ENCODE results near the gene OR13C5.
"Not testable (repeated sequence)": the region's sequence is repeated elsewhere in the genome, so short reads cannot be mapped to it uniquely, and the experiment has no call there.

OR13C5 gene

GRCh38 chr9:104599313-104599712, at the start of gene OR13C5:
TSS of gene OR13C5 (minus strand) at chr9:104599413. CDS start at chr9:104599413, 0 bp downstream.
- DNase-seq (ENCODE audit: low spot score), result not testable (repeated sequence)

GRCh38 chr9:104635456-104635855, 36.2 kb upstream of the OR13C5 start:
- no peak for DNase-seq (ENCODE audit: low spot score)

- no peak for DNase-seq (ENCODE audit: low spot score)
Measured at GRCh38 chr9:104633976-104634520, 34.8 kb upstream of the OR13C5 start.

- not testable (repeated sequence) for DNase-seq (ENCODE audit: low spot score)
Measured at GRCh38 chr9:104625964-104626363, 26.8 kb upstream of the OR13C5 start.

DNA sequence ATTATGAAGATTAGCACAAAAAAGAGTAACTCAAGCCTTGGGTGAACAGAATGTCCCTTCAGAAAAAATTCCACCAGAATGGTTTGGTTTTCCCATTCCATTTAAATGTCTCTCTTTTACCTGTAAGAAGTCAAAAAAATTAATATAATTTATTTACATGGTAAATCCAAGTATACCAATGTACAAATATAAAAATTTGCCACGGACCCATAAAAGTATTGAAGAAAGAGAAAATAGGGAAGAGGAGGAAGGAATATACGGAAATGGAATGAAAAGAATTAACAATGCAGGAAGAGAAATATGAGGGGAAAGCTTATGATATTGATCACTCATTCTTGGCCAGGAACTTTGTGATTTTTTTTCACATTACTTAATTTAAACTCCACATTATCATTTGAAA, 18.9 kb upstream of the OR13C5 start, which contains the start of gene OR13C9:
Gene OR13C9, minus strand, starts transcription at position 101 of the 400 bp plus-strand sequence. Its CDS starts 0 bp downstream, at position 101.
- no peak for DNase-seq (ENCODE audit: low spot score)

- DNase-seq (ENCODE audit: low spot score), result no peak
Measured at GRCh38 chr9:104617418-104617817, 18.2 kb upstream of the OR13C5 start.

GRCh38 chr9:104611213-104611612, 12.0 kb upstream of the OR13C5 start:
- DNase-seq (ENCODE audit: low spot score), result no peak

DNA sequence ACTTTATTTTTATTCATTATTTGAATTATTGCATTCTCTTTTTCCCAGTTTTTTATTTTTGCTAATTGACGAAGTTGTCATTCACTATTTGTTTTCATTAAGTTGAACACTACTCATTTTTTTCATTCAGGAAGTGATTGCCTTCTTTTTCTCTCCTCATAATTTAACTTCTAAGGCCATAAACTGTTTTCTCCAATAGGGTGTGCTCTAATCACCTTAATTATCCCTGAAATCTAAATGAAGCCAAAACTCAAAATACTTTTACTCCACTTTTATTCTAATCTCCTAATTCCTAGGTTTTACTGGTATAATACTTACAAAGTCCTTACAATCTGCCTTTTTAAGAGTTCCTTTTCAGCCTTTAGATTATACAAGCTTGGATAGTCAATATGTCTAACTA, 9.1 kb upstream of the OR13C5 start:
- DNase-seq (ENCODE audit: low spot score), result no peak

DNA sequence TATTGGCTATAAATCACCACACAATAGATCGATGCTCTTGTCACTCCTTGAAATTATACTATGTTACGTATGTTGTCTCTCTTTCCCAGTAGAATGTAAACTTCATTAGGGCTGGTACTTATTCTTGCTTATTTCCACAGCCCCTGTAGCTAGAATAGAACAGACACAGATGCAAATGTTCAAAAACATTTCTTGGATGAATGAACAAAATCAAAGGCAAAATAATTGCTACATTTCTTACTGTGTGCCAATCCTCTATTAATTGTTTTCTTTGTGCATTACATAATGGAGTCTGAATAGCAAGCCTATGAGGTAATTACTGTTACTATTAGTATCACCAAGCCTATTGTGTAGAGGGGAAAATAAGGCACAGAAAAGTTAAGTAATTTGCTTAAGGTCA, 6.9 kb upstream of the OR13C5 start:
- no peak for DNase-seq (ENCODE audit: low spot score)

DNA sequence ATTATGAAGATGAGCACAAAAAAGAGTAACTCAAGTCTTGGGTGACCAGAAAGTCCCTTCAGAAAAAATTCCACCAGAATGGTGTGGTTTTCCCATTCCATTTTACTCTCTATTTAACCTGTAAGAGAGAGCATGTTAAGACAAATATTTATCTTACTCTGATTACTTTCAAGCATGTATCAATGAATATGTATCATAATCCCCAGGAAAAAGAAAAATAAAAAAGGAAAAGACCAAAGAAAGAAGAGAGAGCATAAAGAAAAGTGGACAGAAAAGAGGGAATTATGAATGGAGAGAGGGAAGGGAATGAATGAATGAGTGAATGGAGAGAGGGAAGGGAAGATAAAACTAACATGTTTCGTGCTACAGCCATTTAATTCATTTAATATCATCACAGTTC, 6.3 kb upstream of the OR13C5 start, which contains the start of gene OR13C2:
Gene OR13C2, minus strand, starts transcription at position 101 of the 400 bp plus-strand sequence. Its CDS starts 0 bp downstream, at position 101.
- DNase-seq (ENCODE audit: low spot score), result not testable (repeated sequence)

DNA sequence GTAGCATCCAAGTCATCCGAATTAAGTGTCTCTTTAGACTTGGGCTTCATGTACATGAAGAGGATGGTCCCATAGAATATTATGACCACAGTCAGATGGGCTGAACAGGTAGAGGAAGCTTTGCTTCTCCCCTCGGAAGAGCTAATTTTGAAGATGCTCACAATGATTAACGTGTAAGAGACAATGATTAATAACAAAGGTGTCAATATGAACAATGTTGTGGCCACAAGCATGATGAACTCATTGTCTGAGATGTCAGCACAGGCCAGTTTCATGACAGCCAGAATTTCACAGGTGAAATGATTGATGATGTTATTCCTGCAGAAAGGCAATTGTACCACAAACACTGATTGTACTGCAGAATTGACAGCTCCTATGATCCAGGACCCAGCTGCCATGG, 5.6 kb upstream of the OR13C5 start:
- no peak for DNase-seq (ENCODE audit: low spot score)

DNA sequence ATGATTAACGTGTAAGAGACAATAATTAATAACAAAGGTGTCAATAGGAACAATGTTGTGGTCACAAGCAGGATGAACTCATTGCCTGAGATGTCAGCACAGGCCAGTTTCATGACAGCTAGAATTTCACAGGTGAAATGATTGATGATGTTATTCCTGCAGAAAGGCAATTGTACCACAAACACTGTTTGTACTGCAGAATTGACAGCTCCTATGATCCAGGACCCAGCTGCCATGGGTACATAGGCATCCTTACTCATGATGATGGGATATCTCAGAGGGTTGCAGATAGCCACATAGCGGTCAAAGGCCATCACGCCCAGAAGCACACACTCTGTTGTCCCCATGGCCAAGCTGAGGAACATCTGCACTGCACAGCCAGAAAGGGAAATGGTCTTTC, 464 bp downstream of the OR13C5 start:
- not testable (repeated sequence) for DNase-seq (ENCODE audit: low spot score)

DNA sequence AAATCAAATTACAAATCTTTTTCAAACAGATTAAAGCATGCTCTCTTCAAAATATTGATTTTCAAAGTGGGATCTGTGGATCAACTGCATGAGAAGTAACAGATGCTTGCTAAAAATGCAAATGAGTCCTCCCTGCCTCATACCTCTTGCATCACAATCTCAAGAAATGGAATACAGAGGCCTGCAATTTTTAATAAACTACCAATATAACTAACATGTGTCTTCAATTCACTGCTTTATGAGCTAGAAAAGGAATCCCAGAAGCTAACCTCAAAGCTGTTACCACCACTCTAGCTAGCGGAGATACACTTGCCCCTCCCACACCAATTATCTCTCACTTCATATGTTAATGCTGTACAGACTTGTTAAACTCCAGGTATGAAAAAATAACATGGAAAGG, 9.6 kb downstream of the OR13C5 start:
- no peak for DNase-seq (ENCODE audit: low spot score)

DNA sequence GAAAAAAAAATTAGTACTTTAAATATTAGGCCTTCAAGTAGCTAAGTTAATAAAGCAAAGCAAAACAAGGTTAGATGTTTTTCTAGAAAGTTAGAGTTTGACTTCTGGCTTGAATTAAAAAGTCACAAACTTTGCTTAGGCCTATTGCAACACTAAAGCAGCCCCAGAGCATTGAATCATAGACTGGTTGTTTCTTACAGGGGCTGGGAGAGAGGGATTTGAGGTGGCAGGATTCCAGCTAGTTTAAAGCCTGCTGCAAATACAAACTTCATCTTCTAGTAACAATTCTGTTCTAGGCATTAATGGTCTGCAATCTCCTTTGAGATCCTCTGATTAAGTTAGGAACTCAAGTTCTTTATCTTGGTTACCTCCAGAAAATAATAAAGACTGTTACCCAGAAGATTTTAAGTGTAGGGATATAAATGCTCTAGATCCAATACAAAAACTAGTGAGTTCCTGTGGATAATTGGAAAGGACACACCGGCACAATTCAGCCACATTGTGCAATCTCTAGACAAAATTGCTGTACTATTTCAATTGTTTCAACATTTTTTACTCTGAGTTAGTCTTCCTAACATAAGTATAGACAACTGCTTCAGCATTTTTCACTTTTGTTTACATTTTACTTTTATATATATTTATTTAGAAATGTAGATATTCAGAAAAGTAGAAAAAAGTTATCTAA, 12.6 kb downstream of the OR13C5 start:
- DNase-seq (ENCODE audit: low spot score), result no peak

DNA sequence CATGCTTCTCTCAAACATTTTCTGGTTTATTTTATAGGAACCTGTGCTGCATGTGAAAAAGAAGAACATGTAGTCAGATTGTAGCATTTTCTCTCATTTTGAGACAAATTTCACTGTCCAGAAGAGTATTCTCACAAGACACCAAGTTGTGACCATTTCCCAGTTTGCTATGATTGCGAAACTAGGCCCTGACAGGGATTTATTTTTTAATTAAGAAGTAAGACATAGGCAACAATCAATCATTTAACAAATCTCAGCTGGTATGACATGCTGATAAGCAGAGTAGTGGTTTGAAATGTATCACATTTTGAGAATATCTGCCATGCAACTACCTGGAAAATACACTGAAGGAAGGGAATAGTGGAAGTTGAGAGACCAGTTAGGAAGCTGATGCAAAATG, 18.7 kb downstream of the OR13C5 start:
- no peak for DNase-seq (ENCODE audit: low spot score)

- no peak for DNase-seq (ENCODE audit: low spot score)
Measured at GRCh38 chr9:104577263-104577662, 21.9 kb downstream of the OR13C5 start.

- no peak for DNase-seq (ENCODE audit: low spot score)
Measured at GRCh38 chr9:104575456-104575855, 23.8 kb downstream of the OR13C5 start.

GRCh38 chr9:104572612-104573011, 26.6 kb downstream of the OR13C5 start:
- DNase-seq (ENCODE audit: low spot score), result no peak

DNA sequence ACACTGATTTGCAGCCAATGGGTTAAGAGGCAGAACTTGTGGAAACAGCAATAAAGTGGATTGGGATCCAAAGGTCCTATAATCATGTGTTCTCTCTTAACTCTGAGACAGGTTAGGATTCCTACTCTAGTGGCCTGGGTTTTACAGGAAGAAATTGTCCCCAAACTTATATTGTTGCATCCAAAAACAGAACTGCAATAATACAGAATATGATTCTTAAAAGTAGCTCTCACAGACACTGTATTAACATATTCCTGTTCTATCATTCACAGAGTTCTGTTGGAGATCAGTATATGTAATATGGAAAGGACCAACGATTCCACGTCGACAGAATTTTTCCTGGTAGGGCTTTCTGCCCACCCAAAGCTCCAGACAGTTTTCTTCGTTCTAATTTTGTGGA, 30.3 kb downstream of the OR13C5 start, which contains the start of gene OR13C8:
Gene OR13C8, plus strand, starts transcription at position 301 of the 400 bp plus-strand sequence. Its CDS starts 0 bp downstream, at position 301.
- no peak for DNase-seq (ENCODE audit: low spot score)

DNA sequence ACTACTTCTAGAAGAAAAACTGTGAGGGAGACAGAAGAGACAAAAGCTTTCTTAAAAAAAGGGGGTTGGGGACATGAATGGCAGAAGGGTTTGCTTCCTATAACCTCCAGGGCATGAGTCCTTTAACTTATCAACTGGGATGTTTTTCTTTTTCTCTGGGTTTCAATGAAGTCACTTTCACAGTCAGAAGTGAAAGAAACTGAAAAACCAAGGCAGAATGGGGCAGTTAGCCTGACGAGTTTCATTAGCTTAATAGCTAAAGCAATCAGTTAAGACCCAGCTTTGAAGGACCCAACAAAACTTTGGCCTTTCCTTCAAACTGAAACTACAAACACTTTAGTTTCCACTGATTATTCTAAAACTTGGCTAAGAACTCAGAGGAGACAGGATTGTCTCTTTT, 34.9 kb downstream of the OR13C5 start:
- no peak for DNase-seq (ENCODE audit: low spot score)

GRCh38 chr9:104556830-104557634, 42.2 kb downstream of the OR13C5 start:
- DNase-seq (ENCODE audit: low spot score), result no peak

GRCh38 chr9:104555521-104555920, 43.7 kb downstream of the OR13C5 start:
- DNase-seq (ENCODE audit: low spot score), result no peak

DNA sequence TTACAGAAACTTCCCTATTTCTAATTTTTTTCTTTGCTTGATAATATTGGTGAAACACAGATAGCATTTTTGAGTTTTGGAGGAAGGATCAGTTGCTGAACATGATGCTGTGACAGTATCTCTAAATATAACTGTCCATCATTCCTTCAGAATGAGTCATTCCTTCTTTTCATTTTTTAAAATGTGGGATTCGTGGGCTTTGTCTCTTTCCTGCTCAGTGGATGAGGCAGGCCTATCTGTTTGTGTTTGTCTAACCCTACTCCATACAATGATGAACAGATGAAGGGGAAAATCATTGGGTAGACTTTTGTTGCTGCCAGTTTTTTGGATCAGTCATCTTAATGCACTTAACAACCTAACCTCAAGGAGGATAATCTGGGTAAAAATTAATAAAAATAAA, 46.0 kb downstream of the OR13C5 start:
- DNase-seq (ENCODE audit: low spot score), result no peak
